HG02973 (cell line): ENCODE data around the gene PIP5K1A.
"Not testable (repeated sequence)": the region's sequence is repeated elsewhere in the genome, so short reads cannot be mapped to it uniquely, and the experiment has no call there.

ENCODE experiments used
- ATAC-seq: cut with Tn5 transposase; IDR thresholded peaks from one replicate; pipeline ENCODE4 v1.9.1; 2021; ENCODE audit warnings: moderate library complexity; ENCODE audit not compliant: unreplicated experiment

PIP5K1A gene

DNA sequence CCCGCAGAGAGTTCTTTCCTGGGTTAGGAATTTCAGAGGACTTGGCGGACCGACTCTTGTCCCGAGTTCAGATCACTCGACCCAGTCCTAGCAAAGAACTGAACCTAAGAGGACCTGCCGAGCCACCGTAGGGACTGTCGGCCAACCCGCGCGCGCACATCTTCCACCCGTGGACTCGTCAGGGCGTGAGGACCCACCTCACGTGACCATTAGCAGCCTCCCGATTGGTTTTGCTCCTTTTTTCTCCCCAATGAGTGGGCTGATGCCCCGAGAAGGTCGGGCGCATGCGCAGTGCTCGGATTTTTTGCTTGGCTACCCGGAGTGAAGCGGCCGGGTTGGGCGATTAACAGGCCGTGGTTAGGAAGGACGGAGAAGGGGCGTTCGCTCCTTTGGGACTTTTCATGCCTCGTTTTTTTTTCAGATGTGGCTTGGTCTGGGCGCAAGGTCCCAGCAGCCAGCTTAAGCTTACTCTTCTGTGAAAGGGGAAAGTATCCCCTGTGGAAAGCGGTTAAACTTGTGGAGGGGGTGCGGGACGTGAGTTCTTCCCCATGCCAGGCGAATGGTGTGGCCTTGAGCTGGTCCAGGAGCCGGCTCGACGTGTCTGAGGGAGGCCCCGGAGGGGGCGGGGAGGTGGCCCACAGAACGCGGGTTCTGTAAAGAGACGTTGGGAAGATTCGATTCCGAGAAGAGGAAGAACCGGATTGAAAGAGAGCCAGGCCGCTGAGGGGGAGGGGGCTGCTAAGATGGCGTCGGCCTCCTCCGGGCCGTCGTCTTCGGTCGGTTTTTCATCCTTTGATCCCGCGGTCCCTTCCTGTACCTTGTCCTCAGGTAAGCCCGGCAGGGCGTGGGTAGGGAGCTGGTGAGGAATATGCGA lies at the start of gene PIP5K1A:
Gene PIP5K1A (plus strand): TSS at position 299 of the 874 bp plus-strand sequence. CDS start 445 bp downstream, at position 744.
- peak; percentile 79 for ATAC-seq

DNA sequence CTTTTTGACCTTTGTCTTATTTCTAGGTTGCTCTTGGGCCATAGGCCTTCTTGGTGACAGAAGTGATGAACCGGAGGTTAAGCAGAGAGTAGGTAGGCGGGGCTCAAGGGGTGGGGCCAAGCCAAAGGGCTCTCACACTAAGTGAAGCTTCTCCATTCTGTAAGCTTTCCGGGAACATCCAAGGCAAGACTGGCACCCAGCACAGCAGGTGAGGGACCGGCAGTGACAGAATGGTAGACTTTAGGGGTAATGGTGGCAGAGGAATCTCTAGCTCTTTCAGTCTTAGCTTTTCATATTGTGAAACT lies 41.9 kb upstream of the PIP5K1A start, which contains the start of gene TNFAIP8L2:
Gene TNFAIP8L2 (plus strand): TSS at position 135 of the 305 bp plus-strand sequence. CDS start 2,049 bp downstream, outside the sequence.
- peak; percentile 64 for ATAC-seq

- ATAC-seq, result no peak
These were observed 41.3 kb upstream of the PIP5K1A start for GRCh38 chr1:151157067-151157531.

DNA sequence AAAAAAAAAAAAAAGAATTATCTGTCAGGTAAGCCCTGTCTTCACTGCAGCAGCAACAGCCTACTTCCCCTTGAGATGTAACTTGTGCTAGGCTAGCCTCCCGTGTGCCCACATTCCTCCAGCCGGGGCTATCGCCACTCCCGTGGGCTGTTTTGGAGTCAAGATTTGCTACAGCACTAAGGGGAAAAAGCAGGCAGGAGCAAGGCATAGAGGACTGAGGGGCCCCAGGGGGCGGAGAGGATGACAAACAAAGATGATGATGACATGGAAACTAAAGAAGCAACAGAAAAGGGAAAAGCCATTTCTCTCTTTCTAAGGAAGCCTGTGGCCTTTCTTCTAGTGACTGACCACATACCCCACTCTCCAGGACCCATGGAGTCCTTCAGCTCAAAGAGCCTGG lies 40.0 kb upstream of the PIP5K1A start:
- ATAC-seq, result no peak

- no peak for ATAC-seq
These were observed 39.6 kb upstream of the PIP5K1A start for GRCh38 chr1:151158751-151159251.

GRCh38 chr1:151159373-151159772 lies 39.0 kb upstream of the PIP5K1A start:
- ATAC-seq, result no peak

DNA sequence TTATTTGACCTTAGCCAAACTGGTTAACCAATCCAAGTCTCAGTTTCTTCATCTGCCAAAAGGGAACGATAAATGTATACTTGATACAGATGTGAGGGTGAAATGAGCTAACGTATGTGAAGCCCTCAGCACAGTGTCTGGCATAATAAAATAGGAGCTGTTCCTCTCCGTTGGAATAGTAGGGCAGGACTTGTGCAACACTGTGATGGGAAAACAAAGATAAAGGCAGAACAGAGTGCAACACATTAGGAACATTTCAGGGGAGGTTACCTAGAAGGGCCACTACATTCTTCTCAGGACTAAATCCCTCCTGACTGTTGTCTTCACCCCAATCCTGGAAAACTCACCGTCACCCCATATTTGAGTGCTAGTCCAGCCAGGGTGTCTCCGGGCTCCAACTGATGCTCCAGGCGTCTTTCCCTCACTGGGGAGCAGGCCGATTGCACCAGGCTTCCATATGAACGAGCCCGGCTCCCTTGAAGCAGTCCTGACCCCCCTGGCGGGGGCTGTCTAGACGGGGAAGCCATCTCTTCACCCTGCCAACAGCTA lies 33.5 kb upstream of the PIP5K1A start:
- no peak for ATAC-seq

DNA sequence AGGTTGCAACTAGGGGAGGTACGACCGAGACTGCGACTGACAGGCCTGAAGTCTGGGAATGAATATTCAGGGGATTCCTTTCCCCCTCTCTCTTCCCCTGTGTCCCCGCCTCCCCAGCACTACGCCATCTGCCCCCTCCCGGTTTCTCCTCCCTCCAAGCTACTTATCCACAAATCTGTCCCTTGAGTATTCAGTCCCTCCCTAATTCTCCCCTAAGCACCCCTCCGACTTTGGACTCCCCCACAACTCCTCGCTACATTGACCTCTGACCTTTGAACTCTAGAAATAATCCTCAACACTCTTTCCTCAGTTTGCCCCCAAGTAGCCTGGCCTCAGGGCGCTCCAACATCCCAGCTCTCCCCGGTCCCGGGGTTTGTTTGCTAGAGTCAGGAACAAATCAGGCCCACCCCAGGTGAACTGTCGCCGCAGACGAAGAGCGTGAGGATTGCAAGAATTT lies 33.0 kb upstream of the PIP5K1A start:
- ATAC-seq, result no peak

GRCh38 chr1:151165738-151166504 lies 32.4 kb upstream of the PIP5K1A start, which contains the start of the genes LYSMD1 and SCNM1:
Gene LYSMD1 (minus strand): TSS chr1:151165902. CDS start chr1:151165258, 644 bp downstream.
Gene SCNM1 (plus strand): TSS chr1:151166144. CDS start chr1:151166153, 9 bp downstream.
- ATAC-seq, result peak; percentile 73

DNA sequence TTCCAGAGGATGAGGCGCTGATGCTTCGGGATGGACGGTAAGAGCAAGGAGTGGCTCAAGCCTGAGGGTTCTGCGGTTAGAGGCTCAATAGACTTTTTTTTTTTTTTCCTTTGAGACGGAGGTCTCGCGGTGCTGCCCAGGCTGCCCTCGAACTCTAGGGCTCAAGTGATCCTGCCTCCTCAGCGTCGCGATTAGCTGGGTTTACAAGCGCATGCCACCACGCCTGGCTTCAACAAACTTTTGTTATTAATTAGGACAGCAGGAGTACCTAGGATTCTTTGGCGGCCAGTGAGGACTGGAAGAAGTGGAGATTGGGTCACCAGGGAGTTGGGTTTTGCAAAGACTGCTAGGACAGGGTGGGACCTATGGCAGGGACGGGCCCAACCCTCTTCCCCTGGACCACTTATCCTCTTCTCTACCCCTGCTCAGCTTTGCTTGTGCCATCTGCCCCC lies 31.8 kb upstream of the PIP5K1A start:
- no peak for ATAC-seq

DNA sequence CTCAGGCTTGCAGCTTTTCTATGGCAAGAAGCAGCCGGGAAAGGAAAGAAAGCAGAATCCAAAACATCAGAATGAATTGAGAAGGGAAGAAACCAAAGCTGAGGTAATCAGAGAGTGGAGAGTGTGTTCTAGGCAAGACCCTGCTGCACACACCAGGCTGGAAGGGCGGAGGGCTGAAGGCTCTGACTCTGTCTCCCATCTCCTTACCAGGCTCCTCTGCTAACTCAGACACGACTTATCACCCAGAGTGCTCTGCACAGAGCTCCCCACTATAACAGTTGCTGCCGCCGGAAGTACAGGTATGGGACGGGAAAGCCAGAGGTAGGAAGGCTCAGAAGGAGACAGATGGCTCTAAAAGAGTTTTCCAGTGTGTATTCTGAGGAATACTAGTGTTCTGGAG lies 31.2 kb upstream of the PIP5K1A start:
- ATAC-seq, result no peak

DNA sequence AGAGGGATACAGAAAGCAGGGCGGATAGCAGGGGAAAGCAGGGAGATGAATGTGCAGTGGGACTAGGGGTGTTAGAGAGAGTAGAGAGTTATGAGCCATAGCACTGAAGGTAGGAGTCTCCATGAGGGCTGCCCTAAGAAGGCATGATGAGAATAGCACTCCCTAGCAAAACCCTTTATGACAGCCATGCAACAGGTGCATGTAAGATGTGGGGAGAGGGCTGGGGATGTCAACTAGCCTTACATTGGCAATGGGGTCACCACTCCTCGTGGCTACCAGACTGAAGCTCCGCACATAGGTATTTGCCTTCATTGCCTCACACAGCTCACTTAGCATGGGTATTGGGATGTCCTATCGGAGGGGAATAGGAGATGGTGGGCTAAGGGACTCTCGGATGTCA lies 27.2 kb upstream of the PIP5K1A start:
- ATAC-seq, result no peak

- no peak for ATAC-seq
These were observed 23.2 kb upstream of the PIP5K1A start for GRCh38 chr1:151175041-151175741.

GRCh38 chr1:151175863-151176262 lies 22.5 kb upstream of the PIP5K1A start, which contains the start of gene TMOD4:
Gene TMOD4 (minus strand): TSS chr1:151175981. CDS start chr1:151174875, 1,106 bp downstream.
- no peak for ATAC-seq

GRCh38 chr1:151176514-151177045 lies 21.8 kb upstream of the PIP5K1A start:
- ATAC-seq, result no peak

- ATAC-seq, result no peak
These were observed 14.1 kb upstream of the PIP5K1A start for GRCh38 chr1:151184211-151184610.

- ATAC-seq, result no peak
These were observed 11.1 kb upstream of the PIP5K1A start for GRCh38 chr1:151187205-151187604.

DNA sequence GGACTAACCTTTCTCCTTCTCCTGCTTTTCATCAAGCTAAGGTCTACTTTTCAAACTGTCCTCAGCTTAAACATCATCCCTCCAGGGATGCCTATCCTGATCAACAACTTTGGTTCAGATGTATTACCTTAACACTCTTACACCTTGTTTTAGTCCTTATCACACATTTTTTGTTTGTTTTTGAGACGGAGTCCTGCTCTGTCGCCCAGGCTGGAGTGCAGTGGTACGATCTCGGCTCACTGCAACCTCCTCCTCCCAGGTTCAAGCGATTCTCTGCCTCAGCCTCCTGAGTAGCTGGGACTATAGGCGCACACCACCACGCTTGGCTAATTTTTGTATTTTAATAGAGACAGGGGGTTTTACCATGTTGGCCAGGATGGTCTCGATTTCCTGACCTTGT lies 9.7 kb upstream of the PIP5K1A start:
- not testable (repeated sequence) for ATAC-seq

GRCh38 chr1:151189637-151190445 lies 8.5 kb upstream of the PIP5K1A start, which contains the start of gene VPS72:
Gene VPS72 (minus strand): TSS chr1:151190197. CDS start chr1:151190121, 76 bp downstream.
- ATAC-seq, result peak; percentile 80
